HCT116 (cell line): ENCODE data around the gene TBC1D23. TPM values are rescaled to one million over a fixed set of nuclear protein-coding genes. Genes with fewer than 3 reads are reported as not detected.

ENCODE experiments used
- ATAC-seq: fragments of 200-7000 bp; cut with Tn5 transposase; 2 replicates; pipeline ENCODE4 v1.9.1; 2020; ENCODE audit warnings: mild to moderate bottlenecking, moderate library complexity
- BruUV-seq: library from RNA; stranded (reverse); fragments of 400-500 nt; replicated peaks from 2 replicates; lab custom pipeline; 2021; lab: Mats Ljungman, UMichigan
- CTCF ChIA-PET: fragments of 300-600 bp; sonication (Branson Sonifier 250); formaldehyde crosslinking; loops from one replicate; lab custom pipeline; 2021; ENCODE audit warnings: antibody characterized with exemption; lab: Charles Lee
- POLR2A ChIA-PET: fragments of 300-600, 350-600 bp; sonication (Branson Sonifier 250); formaldehyde crosslinking; loops from one replicate; lab custom pipeline; 2021; ENCODE audit warnings: antibody characterized with exemption; lab: Charles Lee
- RAD21 ChIA-PET, 2 experiments: fragments of 300-600 bp; sonication (Branson Sonifier 250); formaldehyde crosslinking; loops; one replicate each; lab custom pipeline; 2023; ENCODE audit warnings: low total read pairs in 2 of 2; ENCODE audit not compliant: uncharacterized antibody in 2 of 2, unreplicated experiment in 2 of 2, low non-redundant PET in 1 of 2; lab: Charles Lee
- DNase-seq: peaks from one replicate; pipeline ENCODE4 v3.0.0-alpha.2; 2010; ENCODE audit warnings: low read depth, low spot score
- H2AFZ ChIP-seq: fragments of 200-600 bp; shearing (Covaris generic), sonication (generic); 2 replicates; pipeline ENCODE4 v1.6.1; 2017; ENCODE audit warnings: low read depth, mixed run types, mixed read lengths, antibody characterized with exemption, low read length; ENCODE audit not compliant: poor library complexity, severe bottlenecking
- H3K27ac ChIP-seq: 2 replicates; pipeline ENCODE4 v1.5.1; 2012; ENCODE audit warnings: low read depth, low read length
- H3K27me3 ChIP-seq: fragments of 200-600 bp; sonication (generic); 2 replicates; pipeline ENCODE4 v1.6.1; 2016; ENCODE audit warnings: mixed run types, low read length, mixed read lengths; ENCODE audit not compliant: insufficient read depth
- H3K36me3 ChIP-seq, 2 experiments: fragments of 200-500 bp in 1 of 2; fragments of 200-600 bp in 1 of 2; sonication (Bioruptor generic) in 1 of 2; sonication (generic) in 1 of 2; 2 replicates each; pipeline versions ENCODE4 v1.5.1 to v1.6.1; 2014 to 2016; ENCODE audit warnings: low read length in 2 of 2, inconsistent platforms in 1 of 2, mixed read lengths in 1 of 2, mixed run types in 1 of 2; ENCODE audit not compliant: insufficient read depth in 2 of 2, control insufficient read depth in 1 of 2
- H3K4me1 ChIP-seq, 2 experiments: fragments of 200-600 bp in 1 of 2; sonication (generic) in 1 of 2; 2 replicates each; pipeline versions ENCODE4 v1.5.1 to v1.6.1; 2012 to 2017; ENCODE audit warnings: low read length in 2 of 2, inconsistent platforms in 1 of 2, mild to moderate bottlenecking in 1 of 2, mixed read lengths in 1 of 2, mixed run types in 1 of 2, moderate library complexity in 1 of 2; ENCODE audit not compliant: insufficient read depth in 2 of 2, control insufficient read depth in 1 of 2
- H3K4me2 ChIP-seq: fragments of 200-600 bp; sonication (generic); 2 replicates; pipeline ENCODE4 v1.6.1; 2017; ENCODE audit warnings: mixed run types, low read length, mixed read lengths
- H3K4me3 ChIP-seq, 2 experiments: fragments of 200-600 bp in 1 of 2; sonication (generic) in 1 of 2; replicated peaks in 1 of 2; 2 replicates each; pipeline ENCODE4 v1.5.1; 2011 to 2016; ENCODE audit warnings: low read length in 2 of 2, control low read depth in 1 of 2, low read depth in 1 of 2, mild to moderate bottlenecking in 1 of 2, mixed read lengths in 1 of 2, mixed run types in 1 of 2
- H3K79me2 ChIP-seq: fragments of 200-600 bp; sonication (generic); 2 replicates; pipeline ENCODE4 v1.6.1; 2017; ENCODE audit warnings: mild to moderate bottlenecking, mixed run types, low read length, moderate library complexity, mixed read lengths; ENCODE audit not compliant: insufficient read depth
- H3K9ac ChIP-seq: fragments of 200-600 bp; sonication (generic); 2 replicates; pipeline ENCODE4 v1.6.1; 2016; ENCODE audit warnings: low read length, mixed read lengths
- H3K9me2 ChIP-seq: fragments of 200-600 bp; sonication (generic), shearing (Covaris generic); 2 replicates; pipeline ENCODE4 v1.6.1; 2017; ENCODE audit warnings: mixed run types, mild to moderate bottlenecking, moderate library complexity; ENCODE audit not compliant: insufficient read depth
- H3K9me3 ChIP-seq, 2 experiments: fragments of 200-500 bp in 1 of 2; fragments of 200-600 bp in 1 of 2; sonication (Bioruptor generic) in 1 of 2; sonication (generic) in 1 of 2; 2 replicates each; pipeline ENCODE4 v1.6.1; 2014 to 2017; ENCODE audit warnings: low read length in 2 of 2, mixed read lengths in 2 of 2, inconsistent platforms in 1 of 2, low read depth in 1 of 2, mild to moderate bottlenecking in 1 of 2, mixed run types in 1 of 2, moderate library complexity in 1 of 2; ENCODE audit not compliant: control insufficient read depth in 1 of 2, insufficient read depth in 1 of 2
- H4K20me1 ChIP-seq: fragments of 200-600 bp; sonication (generic), shearing (Covaris generic); 2 replicates; pipeline ENCODE4 v1.6.1; 2017; ENCODE audit warnings: mixed run types, mild to moderate bottlenecking, moderate library complexity; ENCODE audit not compliant: insufficient read depth
- ELF1 ChIP-seq: IDR thresholded peaks from 2 replicates; pipeline ENCODE4 v1.6.1; 2012; ENCODE audit warnings: low read depth, borderline replicate concordance
- EZH2 ChIP-seq: fragments of 200-600 bp; sonication (generic); IDR thresholded peaks from 2 replicates; pipeline ENCODE4 v1.6.1; 2017; ENCODE audit warnings: antibody characterized with exemption, mixed run types
- JUND ChIP-seq: IDR thresholded peaks from 2 replicates; pipeline ENCODE4 v1.6.1; 2012
- POLR2A ChIP-seq: IDR thresholded peaks from 2 replicates; pipeline ENCODE4 v1.7.0; 2011; ENCODE audit warnings: borderline replicate concordance; ENCODE audit not compliant: insufficient read depth, insufficient read length; ENCODE audit errors: extremely low read depth
- RAD21 ChIP-seq: IDR thresholded peaks from 2 replicates; pipeline ENCODE4 v1.6.1; 2012; ENCODE audit warnings: low read depth, mild to moderate bottlenecking
- YY1 ChIP-seq: IDR thresholded peaks from 2 replicates; pipeline ENCODE4 v1.6.1; 2011; ENCODE audit warnings: low read length, low read depth, moderate library complexity, mild to moderate bottlenecking; ENCODE audit not compliant: insufficient replicate concordance; ENCODE audit errors: extremely low read depth
- intact Hi-C: fragments of 100-400 bp; cut with micrococcal nuclease; formaldehyde crosslinking; loops from 2 replicates; pipeline ENCODE4 v1.10.0; 2022
- total RNA-seq: library from RNA; stranded (reverse); gene quantifications from one replicate; pipeline ENCODE4 v1.2.1, GENCODE V29; 2021; ENCODE audit not compliant: unreplicated experiment
- TF ChIP-seq, protein P1 (sequence below): IDR thresholded peaks from 2 replicates; pipeline ENCODE4 v1.6.1; 2012
- TF ChIP-seq, protein P2 (sequence below): IDR thresholded peaks from 2 replicates; pipeline ENCODE4 v1.6.1; 2012

Gene TBC1D23
- total RNA-seq, 1 experiment from 2014 or later, result 21.9 TPM

DNA sequence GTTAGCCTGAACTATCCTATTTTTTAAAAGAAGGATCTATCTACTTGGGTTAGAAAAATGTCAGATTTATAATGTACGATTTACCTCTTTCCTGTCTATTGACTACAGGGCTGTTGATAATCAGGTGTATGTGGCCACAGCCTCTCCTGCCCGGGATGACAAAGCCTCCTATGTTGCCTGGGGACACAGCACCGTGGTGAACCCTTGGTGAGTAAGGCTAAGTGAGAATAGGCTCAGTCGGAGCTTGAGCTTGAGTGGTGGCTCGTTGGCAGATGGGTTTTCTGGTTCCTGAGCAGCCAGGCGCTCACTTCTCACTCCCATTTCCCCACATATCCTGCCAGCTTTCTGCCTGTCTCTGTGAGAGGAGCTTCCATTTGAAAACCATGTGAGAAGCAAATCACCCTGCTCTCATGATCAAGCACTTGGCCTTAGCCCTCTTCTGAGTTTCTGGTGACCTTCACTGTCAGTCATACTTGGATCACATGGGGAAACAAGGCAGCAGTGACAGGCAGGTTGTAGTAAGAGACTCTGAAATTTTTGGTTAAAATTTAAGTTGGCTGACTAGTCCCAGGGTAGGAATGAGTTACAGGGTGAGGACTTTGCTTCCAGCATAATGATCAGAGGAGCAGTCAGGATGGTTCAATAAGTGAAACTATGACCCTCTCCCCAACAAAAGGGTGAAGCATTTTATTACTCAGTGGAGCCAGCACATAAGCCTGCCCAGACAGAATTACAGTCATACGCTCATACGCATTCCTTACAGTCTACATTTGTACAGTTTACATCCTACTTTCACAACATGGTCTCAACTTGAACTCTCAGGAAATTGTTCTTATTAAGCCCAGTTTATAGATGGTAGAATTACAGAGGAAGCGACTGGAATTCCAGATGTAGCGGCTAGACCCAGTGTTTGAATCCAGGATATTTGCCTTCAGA is 91.8 kb downstream of the TBC1D23 start:
- no peak overlapping the region for H3K9ac ChIP-seq
- H3K27me3 ChIP-seq, result no peaks in the 10 kb centered on the region
- DNase-seq, result no peak
- BruUV-seq, result no TSS peak
- no peak overlapping the region for H3K4me3 ChIP-seq
- no peak overlapping the region for H2AFZ ChIP-seq
- TF ChIP-seq POLR2A (no peak), ELF1 (no peak)
- TF ChIP-seq, protein P1, sequence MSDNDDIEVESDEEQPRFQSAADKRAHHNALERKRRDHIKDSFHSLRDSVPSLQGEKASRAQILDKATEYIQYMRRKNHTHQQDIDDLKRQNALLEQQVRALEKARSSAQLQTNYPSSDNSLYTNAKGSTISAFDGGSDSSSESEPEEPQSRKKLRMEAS, result no peak
- TF ChIP-seq, protein P2, sequence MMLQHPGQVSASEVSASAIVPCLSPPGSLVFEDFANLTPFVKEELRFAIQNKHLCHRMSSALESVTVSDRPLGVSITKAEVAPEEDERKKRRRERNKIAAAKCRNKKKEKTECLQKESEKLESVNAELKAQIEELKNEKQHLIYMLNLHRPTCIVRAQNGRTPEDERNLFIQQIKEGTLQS, result no peak
- TF ChIP-seq, all 23 proteins: peak for 0
- no peaks in the 10 kb centered on the region for H4K20me1 ChIP-seq
- no peaks in the 10 kb centered on the region for H3K79me2 ChIP-seq
- peaks cover 10 to 35% of the 10 kb centered on the region in 2 experiments; a peak in 3 of 4 replicates for H3K36me3 ChIP-seq
- intact Hi-C loops, result no loop called here
- no peaks in the 10 kb centered on the region for H3K4me1 ChIP-seq
- no peak overlapping the region for H3K27ac ChIP-seq
- H3K9me2 ChIP-seq, result no peaks in the 10 kb centered on the region
- POLR2A ChIA-PET, result no interaction called here
- ATAC-seq, result no peak
- CTCF ChIA-PET, result no interaction called here
- RAD21 ChIA-PET, result no interaction called here
- no peak overlapping the region for H3K4me2 ChIP-seq
- no peaks in the 10 kb centered on the region for H3K9me3 ChIP-seq

DNA sequence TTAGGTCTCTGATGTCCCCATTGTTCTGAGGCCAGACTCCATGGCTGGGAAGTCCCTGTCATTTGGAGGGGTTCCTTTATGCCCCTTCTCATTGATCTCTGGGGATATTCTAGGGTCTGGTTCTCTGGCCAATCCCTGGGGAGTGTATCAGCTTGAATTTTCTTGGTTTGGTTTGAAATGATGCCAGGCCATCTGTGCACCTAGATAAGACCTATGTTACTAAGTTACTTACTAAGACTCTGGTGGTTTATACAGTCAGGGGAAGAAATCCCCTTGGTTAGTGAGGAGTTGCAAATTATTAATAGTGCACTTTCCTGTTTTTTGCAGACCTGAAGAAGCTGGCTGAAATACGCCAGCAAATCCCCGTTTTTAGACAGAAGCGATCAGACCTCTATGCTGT is 94.1 kb downstream of the TBC1D23 start:
- no TSS peak for BruUV-seq
- Histone ChIP-seq H3K9me2 (no peaks in the 10 kb centered on the region), H3K36me3 (peaks cover 5 to 27% of the 10 kb centered on the region in 2 experiments; a peak in 3 of 4 replicates), H3K27me3 (no peaks in the 10 kb centered on the region), H3K9me3 (no peaks in the 10 kb centered on the region), H4K20me1 (no peaks in the 10 kb centered on the region), H3K79me2 (no peaks in the 10 kb centered on the region), H2AFZ (no peak overlapping the region), H3K4me1 (no peaks in the 10 kb centered on the region), H3K9ac (no peak overlapping the region), H3K4me3 (no peak overlapping the region), H3K4me2 (no peak overlapping the region), H3K27ac (no peak overlapping the region)
- intact Hi-C loops, result no loop called here
- ATAC-seq (no peak), DNase-seq (no peak)
- no peak for TF ChIP-seq YY1
- no peak for TF ChIP-seq RAD21
- no peak for TF ChIP-seq JUND
- TF ChIP-seq EZH2, result no peak
- RAD21 ChIA-PET, result no interaction called here
- POLR2A ChIA-PET, result no interaction called here
- CTCF ChIA-PET, result no interaction called here
